Activated CD8-positive, alpha-beta T cell treated with anti-CD3 and anti-CD28 coated beads for 36 hours (primary cell): ENCODE data around the gene ADRA1B. TPM values are rescaled to one million over a fixed set of nuclear protein-coding genes. Genes with fewer than 3 reads are reported as not detected.
A peak's percentile ranks its signal among the peaks of the same experiment; 100 is the strongest.

Source experiments
- ATAC-seq: fragments of 200-7000 bp; cut with Tn5 transposase; one replicate; pipeline ENCODE4 v1.10.0; 2021; ENCODE audit warnings: mild to moderate bottlenecking, moderate library complexity
- CTCF ChIA-PET: fragments of 350-600 bp; sonication (Branson Sonifier 250); formaldehyde crosslinking; loops from one replicate; lab custom pipeline; 2021; ENCODE audit warnings: antibody characterized with exemption; lab: Charles Lee
- POLR2A ChIA-PET: fragments of 350-600 bp; sonication (Branson Sonifier 250); formaldehyde crosslinking; loops from one replicate; lab custom pipeline; 2021; ENCODE audit warnings: antibody characterized with exemption; lab: Charles Lee
- DNase-seq: peaks from one replicate; pipeline ENCODE4 v3.0.0-alpha.2; 2020
- H3K27ac Mint-ChIP-seq: one replicate; pipeline ENCODE4 v1.8.0; 2021; ENCODE audit warnings: mild to moderate bottlenecking, mixed read lengths
- H3K27me3 Mint-ChIP-seq: one replicate; pipeline ENCODE4 v1.8.0; 2021; ENCODE audit warnings: mixed read lengths
- H3K36me3 Mint-ChIP-seq: one replicate; pipeline ENCODE4 v1.8.0; 2021; ENCODE audit warnings: low read depth, mixed read lengths
- H3K4me1 Mint-ChIP-seq: one replicate; pipeline ENCODE4 v1.8.0; 2021; ENCODE audit warnings: low read depth, mixed read lengths
- H3K4me3 Mint-ChIP-seq: one replicate; pipeline ENCODE4 v1.8.0; 2021; ENCODE audit warnings: mild to moderate bottlenecking, moderate library complexity, mixed read lengths
- H3K9me3 Mint-ChIP-seq: one replicate; pipeline ENCODE4 v1.8.0; 2021; ENCODE audit warnings: mixed read lengths
- CTCF ChIP-seq: fragments of 200-600 bp; IDR thresholded peaks from one replicate; pipeline ENCODE4 v1.8.0; 2022; ENCODE audit warnings: antibody characterized with exemption, mild to moderate bottlenecking
- intact Hi-C: fragments of 100-400 bp; cut with micrococcal nuclease; formaldehyde crosslinking; loops from one replicate; pipeline ENCODE4 v1.10.0; 2022
- total RNA-seq, 2 experiments: library from RNA; stranded (reverse); gene quantifications; one replicate each; pipeline ENCODE4 v1.2.3, GENCODE V29; 2021

ADRA1B gene
- not detected for total RNA-seq

GRCh38 chr5:159915904-159916840 lies at the start of gene ADRA1B:
Gene ADRA1B, plus strand, starts transcription at chr5:159916482. Its CDS starts 424 bp downstream, at chr5:159916906.
- ChIA-PET POLR2A (no interaction called here), CTCF (interaction anchor here (1.2 to 2.6 kb wide), 5 partner anchors 8 to 472 kb away, joined by 3 to 12 read pairs (median 3); no protein-coding TSS in a partner anchor)
- Mint-ChIP-seq H3K4me1 (peaks cover 5% of the 10 kb centered on the region), H3K4me3 (no peak within 1 kb of the TSS), H3K9me3 (no peaks in the 10 kb centered on the region), H3K27ac (no peak within 1 kb of the TSS), H3K27me3 (peaks cover 51% of the 10 kb centered on the region), H3K36me3 (no peaks in the 10 kb centered on the region)
- intact Hi-C loops: loop anchor here (10.0 kb wide), 2 partner anchors 401 to 471 kb away; no protein-coding TSS in a partner anchor
- peak; percentile 64 for DNase-seq
- TF ChIP-seq CTCF: peak; percentile 69
- ATAC-seq: peak; percentile 95

- no peaks in the 10 kb centered on the region for H3K36me3 Mint-ChIP-seq
- TF ChIP-seq CTCF: no peak
- intact Hi-C loops: no loop called here
- ChIA-PET CTCF (no interaction called here), POLR2A (no interaction called here)
- no peak overlapping the region for H3K4me3 Mint-ChIP-seq
- no peak overlapping the region for H3K27ac Mint-ChIP-seq
- H3K27me3 Mint-ChIP-seq: peaks cover 20% of the 10 kb centered on the region
- no peak for DNase-seq
- ATAC-seq: no peak
- no peaks in the 10 kb centered on the region for H3K9me3 Mint-ChIP-seq
- H3K4me1 Mint-ChIP-seq: no peaks in the 10 kb centered on the region
These were observed 42.6 kb upstream of the ADRA1B start for GRCh38 chr5:159873680-159874079.

GRCh38 chr5:159874263-159874662 lies 42.0 kb upstream of the ADRA1B start:
- POLR2A ChIA-PET: no interaction called here
- TF ChIP-seq CTCF: no peak

GRCh38 chr5:159877016-159877415 lies 39.3 kb upstream of the ADRA1B start:
- no peak overlapping the region for H3K4me3 Mint-ChIP-seq
- H3K27me3 Mint-ChIP-seq: peaks cover 29% of the 10 kb centered on the region
- H3K27ac Mint-ChIP-seq: no peak overlapping the region
- H3K9me3 Mint-ChIP-seq: no peaks in the 10 kb centered on the region
- intact Hi-C loops: no loop called here
- CTCF ChIA-PET: interaction anchor here (1.6 kb wide), 1 partner anchor 37 kb away, joined by 4 read pairs; no protein-coding TSS in a partner anchor
- DNase-seq (no peak), ATAC-seq (no peak)
- H3K4me1 Mint-ChIP-seq: no peaks in the 10 kb centered on the region
- TF ChIP-seq CTCF: no peak
- H3K36me3 Mint-ChIP-seq: no peaks in the 10 kb centered on the region
- POLR2A ChIA-PET: no interaction called here

More at GRCh38 chr5:159874263-159874662, 42.0 kb upstream of the ADRA1B start:
- no peak overlapping the region for H3K27ac Mint-ChIP-seq
- no peaks in the 10 kb centered on the region for H3K36me3 Mint-ChIP-seq
- peaks cover 20% of the 10 kb centered on the region for H3K27me3 Mint-ChIP-seq
- intact Hi-C loops: no loop called here
- ATAC-seq (no peak), DNase-seq (no peak)
- CTCF ChIA-PET: no interaction called here
- H3K4me1 Mint-ChIP-seq: no peaks in the 10 kb centered on the region
- H3K9me3 Mint-ChIP-seq: no peaks in the 10 kb centered on the region
- no peak overlapping the region for H3K4me3 Mint-ChIP-seq
